KMS-11 (cell line): ENCODE measurements around the gene IQCM.
"Not testable (repeated sequence)": the region's sequence is repeated elsewhere in the genome, so short reads cannot be mapped to it uniquely, and the experiment has no call there.

Experiments used
- H2AFZ ChIP-seq: fragments of 200-600 bp; sonication (generic); 2 replicates; pipeline ENCODE4 v1.6.1; 2016; ENCODE audit warnings: antibody characterized with exemption, mixed run types, low read depth
- H3K27ac ChIP-seq: fragments of 200-600 bp; sonication (generic); 2 replicates; pipeline ENCODE4 v1.6.1; 2016; ENCODE audit warnings: mild to moderate bottlenecking, mixed run types
- H3K27me3 ChIP-seq: fragments of 200-600 bp; sonication (generic); 2 replicates; pipeline ENCODE4 v1.6.1; 2017; ENCODE audit warnings: mild to moderate bottlenecking, low read depth, mixed run types, moderate library complexity; ENCODE audit not compliant: insufficient read depth
- H3K36me3 ChIP-seq: fragments of 200-600 bp; sonication (generic); 2 replicates; pipeline ENCODE4 v1.6.1; 2017; ENCODE audit warnings: mild to moderate bottlenecking, mixed run types; ENCODE audit not compliant: insufficient read depth
- H3K4me1 ChIP-seq: fragments of 200-600 bp; sonication (generic); 2 replicates; pipeline ENCODE4 v1.6.1; 2016; ENCODE audit warnings: mild to moderate bottlenecking, low read depth, mixed run types; ENCODE audit not compliant: poor library complexity, severe bottlenecking
- H3K4me2 ChIP-seq: fragments of 200-600 bp; sonication (generic); 2 replicates; pipeline ENCODE4 v1.7.0; 2016; ENCODE audit warnings: mild to moderate bottlenecking, mixed run types
- H3K4me3 ChIP-seq: fragments of 200-600 bp; sonication (generic); IDR thresholded peaks from 2 replicates; pipeline ENCODE4 v1.6.1; 2017; ENCODE audit warnings: low read depth, low read length, mixed read lengths; ENCODE audit not compliant: insufficient read depth
- H3K79me2 ChIP-seq: fragments of 200-600 bp; sonication (generic); 2 replicates; pipeline ENCODE4 v1.6.1; 2016; ENCODE audit warnings: low read depth, mixed run types; ENCODE audit not compliant: insufficient read depth
- H3K9ac ChIP-seq: fragments of 200-600 bp; sonication (generic); 2 replicates; pipeline ENCODE4 v1.6.1; 2016; ENCODE audit warnings: mild to moderate bottlenecking, mixed run types
- H4K20me1 ChIP-seq: fragments of 200-600 bp; sonication (generic); 2 replicates; pipeline ENCODE4 v1.6.1; 2016; ENCODE audit warnings: mild to moderate bottlenecking, mixed run types; ENCODE audit not compliant: insufficient read depth
- CTCF ChIP-seq: fragments of 200-600 bp; sonication (generic); conservative IDR thresholded peaks from 2 replicates; pipeline ENCODE4 v1.6.1; 2017; ENCODE audit warnings: low read depth, mild to moderate bottlenecking, antibody characterized with exemption, low read length, moderate library complexity, mixed read lengths

The IQCM gene

GRCh38 chr4:149512501-149512900 lies 303.1 kb downstream of the IQCM start:
- H3K9ac ChIP-seq, result no peak overlapping the region
- TF ChIP-seq CTCF, result no peak
- no peaks in the 10 kb centered on the region for H3K79me2 ChIP-seq
- no peak overlapping the region for H3K27ac ChIP-seq
- no peak overlapping the region for H3K4me2 ChIP-seq
- no peaks in the 10 kb centered on the region for H3K4me1 ChIP-seq
- no peaks in the 10 kb centered on the region for H4K20me1 ChIP-seq
- no peak overlapping the region for H2AFZ ChIP-seq
- H3K4me3 ChIP-seq, result no peak overlapping the region
- no peaks in the 10 kb centered on the region for H3K36me3 ChIP-seq
- no peaks in the 10 kb centered on the region for H3K27me3 ChIP-seq

GRCh38 chr4:149511558-149512298 lies 303.9 kb downstream of the IQCM start:
- no peaks in the 10 kb centered on the region for H3K36me3 ChIP-seq
- no peak overlapping the region for H3K4me2 ChIP-seq

GRCh38 chr4:149507309-149507708 lies 308.3 kb downstream of the IQCM start:
- not testable (repeated sequence) for H3K27me3 ChIP-seq, H3K79me2 ChIP-seq, H3K4me1 ChIP-seq, H3K36me3 ChIP-seq, H3K9ac ChIP-seq, H4K20me1 ChIP-seq, H3K27ac ChIP-seq, H3K4me3 ChIP-seq, H3K4me2 ChIP-seq, H2AFZ ChIP-seq

More at GRCh38 chr4:149511558-149512298, 303.9 kb downstream of the IQCM start:
- no peak overlapping the region for H3K4me3 ChIP-seq
- H3K27ac ChIP-seq, result no peak overlapping the region
- no peaks in the 10 kb centered on the region for H3K79me2 ChIP-seq
- no peaks in the 10 kb centered on the region for H3K27me3 ChIP-seq
- no peaks in the 10 kb centered on the region for H4K20me1 ChIP-seq
- no peak overlapping the region for H2AFZ ChIP-seq
- H3K4me1 ChIP-seq, result no peaks in the 10 kb centered on the region
- H3K9ac ChIP-seq, result no peak overlapping the region
- TF ChIP-seq CTCF, result no peak

GRCh38 chr4:149500806-149501205 lies 314.8 kb downstream of the IQCM start:
- Histone ChIP-seq H3K27ac (no peak overlapping the region), H3K4me1 (no peaks in the 10 kb centered on the region), H3K9ac (no peak overlapping the region), H3K36me3 (no peaks in the 10 kb centered on the region), H3K4me3 (no peak overlapping the region), H3K79me2 (no peaks in the 10 kb centered on the region), H3K4me2 (no peak overlapping the region), H4K20me1 (no peaks in the 10 kb centered on the region), H3K27me3 (no peaks in the 10 kb centered on the region), H2AFZ (no peak overlapping the region)
- no peak for TF ChIP-seq CTCF

GRCh38 chr4:149499726-149500125 lies 315.9 kb downstream of the IQCM start:
- Histone ChIP-seq H3K4me3 (no peak overlapping the region), H3K36me3 (no peaks in the 10 kb centered on the region), H3K27me3 (no peaks in the 10 kb centered on the region), H3K27ac (no peak overlapping the region), H3K4me1 (no peaks in the 10 kb centered on the region), H2AFZ (no peak overlapping the region), H4K20me1 (no peaks in the 10 kb centered on the region), H3K4me2 (no peak overlapping the region), H3K79me2 (no peaks in the 10 kb centered on the region), H3K9ac (no peak overlapping the region)
- TF ChIP-seq CTCF, result no peak
